Stimulated activated naive CD8-positive, alpha-beta T cell treated with anti-CD3 and anti-CD28 coated beads, Interleukin-15, amount 100 ng/mL, for 72 hours (primary cell): ENCODE results near the gene COPS6.

Experiments used
- ATAC-seq: fragments of 150-1000 bp; cut with Tn5 transposase; 2 replicates; pipeline ENCODE4 v1.10.0; 2021; ENCODE audit warnings: mild to moderate bottlenecking, moderate library complexity
- DNase-seq, 2 donors: peaks; one replicate each; pipeline ENCODE4 v3.0.0; 2021 to 2022
- H3K27ac Mint-ChIP-seq, 2 donors: one replicate each; pipeline ENCODE4 v1.8.0; 2022; ENCODE audit warnings: mild to moderate bottlenecking in 2 of 2, mixed read lengths in 2 of 2, moderate library complexity in 2 of 2
- H3K27me3 Mint-ChIP-seq: one replicate; pipeline ENCODE4 v1.8.0; 2022; ENCODE audit warnings: mixed read lengths
- H3K4me1 Mint-ChIP-seq: one replicate; pipeline ENCODE4 v1.8.0; 2022; ENCODE audit warnings: mild to moderate bottlenecking, mixed read lengths
- H3K4me3 Mint-ChIP-seq, 2 donors: one replicate each; pipeline ENCODE4 v1.8.0; 2022; ENCODE audit warnings: mild to moderate bottlenecking in 2 of 2, mixed read lengths in 2 of 2, moderate library complexity in 1 of 2
- H3K9me3 Mint-ChIP-seq, 2 donors: one replicate each; pipeline ENCODE4 v1.8.0; 2022; ENCODE audit warnings: mixed read lengths in 2 of 2

COPS6 gene

DNA sequence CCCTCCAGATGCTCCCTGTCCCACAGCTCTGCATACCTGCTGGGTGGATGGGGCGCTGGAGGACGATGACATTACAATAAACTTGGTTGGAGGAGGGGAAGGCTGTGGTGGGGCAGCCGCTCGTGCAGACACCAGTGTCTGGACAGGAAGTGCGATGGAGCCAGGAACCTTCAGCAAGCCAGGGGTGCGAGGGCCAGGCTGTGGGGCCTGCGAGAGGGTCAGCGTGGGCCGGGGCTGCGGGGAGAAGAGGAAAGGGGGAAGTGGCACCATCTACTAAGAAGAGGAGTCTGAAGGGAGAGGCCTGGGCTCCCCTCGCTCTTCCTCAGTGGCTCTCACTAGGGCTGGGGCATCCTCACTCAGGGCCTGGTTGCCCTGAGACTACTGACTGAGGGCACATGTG lies 19.1 kb downstream of the COPS6 start:
- ATAC-seq: no peak
- H3K27me3 Mint-ChIP-seq: no peaks in the 10 kb centered on the region
- no peak overlapping the region for H3K4me3 Mint-ChIP-seq
- no peaks in the 10 kb centered on the region for H3K9me3 Mint-ChIP-seq
- no peak overlapping the region for H3K27ac Mint-ChIP-seq
- H3K4me1 Mint-ChIP-seq: peaks cover 17% of the 10 kb centered on the region
- DNase-seq: no peak

DNA sequence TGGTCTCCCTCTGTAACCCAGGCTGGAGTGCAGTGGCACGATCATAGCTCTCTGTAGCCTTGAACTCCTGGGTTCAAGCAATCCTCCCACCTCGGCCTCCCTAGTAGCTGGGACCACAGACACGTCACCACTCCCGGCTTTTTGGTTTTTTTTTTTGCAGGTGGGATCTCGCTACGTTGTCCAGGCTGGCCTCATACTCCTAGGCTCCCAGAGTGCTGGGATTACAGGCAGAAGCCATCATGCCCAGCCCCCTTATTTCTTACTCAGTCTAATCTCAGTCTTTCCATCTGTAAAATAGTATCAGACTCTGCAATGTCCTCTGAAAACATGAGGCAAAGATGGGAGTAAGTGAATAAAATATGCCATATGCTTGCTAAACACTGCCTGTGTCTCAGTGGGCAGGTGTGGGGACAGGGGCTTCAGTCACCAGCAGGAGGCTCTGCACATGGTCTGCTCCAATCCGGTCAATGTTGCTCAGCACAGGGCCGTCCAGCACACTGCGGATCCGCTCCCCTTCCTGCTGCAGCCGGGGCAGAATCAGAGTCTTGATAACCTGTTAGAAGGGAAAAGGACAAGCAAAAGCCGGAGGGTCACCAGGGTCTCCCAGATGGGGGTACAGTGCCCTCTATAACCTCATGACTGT lies 20.9 kb downstream of the COPS6 start:
- no peak overlapping the region for H3K4me3 Mint-ChIP-seq
- DNase-seq: no peak
- H3K9me3 Mint-ChIP-seq: no peaks in the 10 kb centered on the region
- no peak for ATAC-seq
- H3K27me3 Mint-ChIP-seq: no peaks in the 10 kb centered on the region
- peaks cover 10% of the 10 kb centered on the region for H3K4me1 Mint-ChIP-seq
- H3K27ac Mint-ChIP-seq: no peak overlapping the region

DNA sequence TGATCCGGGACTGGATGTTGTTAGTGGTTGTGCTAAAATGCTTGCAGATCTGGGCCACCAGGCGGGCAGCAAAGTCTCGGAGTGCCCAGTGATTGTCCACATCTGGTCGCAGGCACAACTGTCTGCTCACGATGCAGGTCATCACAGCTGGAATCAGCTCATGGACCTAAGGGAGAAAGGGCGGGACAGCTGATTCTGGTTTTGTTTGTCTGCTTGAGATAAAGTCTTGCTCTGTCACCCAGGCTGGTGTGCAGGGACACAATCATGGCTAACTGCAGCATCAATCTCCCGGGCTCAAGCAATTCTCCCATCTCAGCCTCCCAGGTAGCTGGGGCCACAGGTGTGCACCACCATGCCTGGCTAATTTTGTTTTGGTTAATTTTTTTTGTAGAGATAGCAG lies 22.4 kb downstream of the COPS6 start:
- Mint-ChIP-seq H3K27me3 (no peaks in the 10 kb centered on the region), H3K9me3 (no peaks in the 10 kb centered on the region), H3K27ac (no peak overlapping the region), H3K4me1 (peaks cover 10% of the 10 kb centered on the region), H3K4me3 (no peak overlapping the region)
- no peak for DNase-seq
- ATAC-seq: no peak

DNA sequence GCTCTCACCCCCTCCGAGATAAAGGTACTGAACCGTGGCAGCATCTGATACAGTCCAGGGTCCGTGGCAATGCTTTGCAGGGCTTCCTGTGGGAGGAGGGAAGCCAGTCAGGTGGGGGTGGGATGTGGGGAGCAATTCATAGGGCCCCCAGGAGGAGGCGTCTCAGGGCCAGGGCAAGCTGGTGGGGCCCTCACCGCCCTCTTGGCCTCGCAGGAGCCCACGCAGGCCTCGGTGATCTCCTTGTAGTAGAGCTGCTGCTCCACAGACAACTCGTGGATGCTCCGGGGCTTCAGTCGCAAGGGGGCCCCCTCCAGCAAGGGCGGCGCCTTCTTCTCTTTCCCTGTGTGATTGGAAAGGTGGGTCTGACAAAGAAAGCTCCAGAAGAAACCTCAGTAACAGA lies 23.1 kb downstream of the COPS6 start:
- Mint-ChIP-seq H3K27ac (no peak overlapping the region), H3K4me1 (peaks cover 8% of the 10 kb centered on the region), H3K9me3 (no peaks in the 10 kb centered on the region), H3K4me3 (no peak overlapping the region), H3K27me3 (no peaks in the 10 kb centered on the region)
- ATAC-seq (no peak), DNase-seq (no peak)

DNA sequence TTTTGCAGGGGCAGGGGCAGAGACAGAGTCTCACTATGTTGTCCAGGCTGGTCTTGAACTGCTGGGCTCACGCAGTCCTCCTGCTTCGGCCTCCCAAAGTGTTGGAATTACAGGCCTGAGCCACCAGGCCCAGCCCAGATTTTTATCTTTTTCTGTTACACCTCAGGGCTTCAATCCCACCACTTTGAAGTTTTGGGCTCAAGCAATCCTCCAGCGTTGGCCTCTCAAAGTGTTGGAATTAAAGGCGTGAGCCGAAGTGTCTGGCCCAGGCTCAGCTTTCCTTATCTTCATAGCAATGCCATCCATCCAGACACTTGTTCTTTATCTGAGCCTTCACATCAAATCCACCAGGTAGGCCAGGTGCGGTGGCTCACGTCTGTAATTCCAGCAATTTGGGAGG lies 26.3 kb downstream of the COPS6 start:
- Mint-ChIP-seq H3K4me3 (no peak overlapping the region), H3K27ac (no peak overlapping the region), H3K27me3 (no peaks in the 10 kb centered on the region), H3K4me1 (peaks cover 15% of the 10 kb centered on the region), H3K9me3 (no peaks in the 10 kb centered on the region)
- ATAC-seq (no peak), DNase-seq (no peak)

DNA sequence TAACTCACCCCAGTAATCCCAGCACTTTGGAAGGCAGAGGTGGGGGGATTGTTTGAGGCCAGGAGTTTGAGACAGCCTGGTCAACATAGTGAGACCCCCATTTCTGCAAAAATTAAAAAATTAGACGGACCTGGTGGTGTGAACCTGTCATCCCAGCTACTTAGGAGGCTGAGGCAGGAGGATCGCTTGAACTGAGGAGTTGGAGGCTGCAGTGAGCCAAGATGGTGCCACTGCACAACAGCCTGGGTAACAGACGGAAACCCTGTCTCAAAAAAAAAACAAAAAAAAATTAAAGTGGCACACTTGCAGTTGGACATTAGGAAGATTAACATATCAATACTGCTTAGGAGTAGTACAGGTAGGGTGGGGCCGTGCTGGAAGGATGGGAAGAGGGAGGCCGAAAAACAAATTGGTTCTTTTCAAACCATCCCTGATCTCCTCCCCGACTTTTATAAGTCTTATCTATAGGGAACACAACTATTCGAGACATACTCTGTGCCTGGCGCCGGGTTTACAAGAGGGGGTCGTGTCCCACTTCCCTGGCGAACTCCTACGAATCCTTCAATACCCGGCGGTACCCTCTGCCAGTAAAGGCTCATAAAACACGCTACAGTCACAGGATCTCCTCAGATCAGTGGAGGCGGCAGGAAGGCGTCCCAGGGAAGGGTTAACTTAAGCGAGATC lies 29.8 kb downstream of the COPS6 start:
- H3K9me3 Mint-ChIP-seq: no peaks in the 10 kb centered on the region
- H3K4me1 Mint-ChIP-seq: peaks cover 19% of the 10 kb centered on the region
- no peaks in the 10 kb centered on the region for H3K27me3 Mint-ChIP-seq
- DNase-seq (no peak), ATAC-seq (no peak)
- peak overlapping the region; percentile 87 to 96 for H3K4me3 Mint-ChIP-seq
- H3K27ac Mint-ChIP-seq: peak overlapping the region; percentile 100

DNA sequence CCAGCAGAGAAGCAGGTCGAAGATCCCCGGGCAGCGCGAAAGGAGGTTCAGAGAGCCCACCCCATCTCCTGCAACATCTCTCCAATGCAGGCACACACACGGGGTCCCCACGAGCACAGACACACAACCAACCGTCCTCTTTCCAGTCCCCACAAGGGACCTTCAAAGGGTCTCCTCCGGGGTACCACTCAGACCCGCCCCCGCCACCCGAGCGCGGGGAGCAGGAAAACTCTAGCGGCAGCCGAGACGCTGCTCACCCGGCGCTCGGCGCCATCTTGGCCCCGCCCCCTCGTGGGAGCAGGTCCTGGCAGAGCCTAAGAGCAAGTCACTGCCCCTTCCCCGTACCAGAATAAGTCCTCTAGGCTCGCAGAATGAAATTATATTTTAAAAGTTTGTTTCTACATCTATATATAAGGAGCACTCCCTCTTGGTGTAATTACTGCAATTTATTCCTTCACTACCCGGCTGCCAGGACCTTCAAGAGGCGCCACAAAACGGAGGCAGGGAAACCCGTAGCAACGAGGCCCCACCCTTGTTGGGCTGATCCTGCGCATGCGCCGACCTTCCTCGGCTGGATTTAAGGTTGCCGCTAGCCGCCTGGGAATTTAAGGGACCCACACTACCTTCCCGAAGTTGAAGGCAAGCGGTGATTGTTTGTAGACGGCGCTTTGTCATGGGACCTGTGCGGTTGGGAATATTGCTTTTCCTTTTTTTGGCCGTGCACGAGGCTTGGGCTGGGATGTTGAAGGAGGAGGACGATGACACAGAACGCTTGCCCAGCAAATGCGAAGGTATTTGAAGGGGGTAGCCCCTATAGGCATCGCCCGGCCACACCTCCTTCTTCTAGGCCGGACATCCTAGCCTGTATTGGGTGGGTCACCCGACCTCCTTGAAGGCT lies 30.6 kb downstream of the COPS6 start, which contains the start of the genes CNPY4 and TAF6:
Gene CNPY4 (plus strand): TSS at position 563 of the 898 bp plus-strand sequence. CDS start 111 bp downstream, at position 674.
Gene TAF6 (minus strand): TSS at position 287 of the 898 bp plus-strand sequence. CDS start 5,149 bp downstream, outside the sequence.
- Mint-ChIP-seq H3K4me3 (peak within 1 kb of the TSS; percentile 87 to 96), H3K9me3 (no peaks in the 10 kb centered on the region), H3K27ac (peak within 1 kb of the TSS; percentile 100), H3K4me1 (peaks cover 22% of the 10 kb centered on the region), H3K27me3 (no peaks in the 10 kb centered on the region)
- ATAC-seq: peak; percentile 84
- peak; percentile 93 to 94 for DNase-seq

DNA sequence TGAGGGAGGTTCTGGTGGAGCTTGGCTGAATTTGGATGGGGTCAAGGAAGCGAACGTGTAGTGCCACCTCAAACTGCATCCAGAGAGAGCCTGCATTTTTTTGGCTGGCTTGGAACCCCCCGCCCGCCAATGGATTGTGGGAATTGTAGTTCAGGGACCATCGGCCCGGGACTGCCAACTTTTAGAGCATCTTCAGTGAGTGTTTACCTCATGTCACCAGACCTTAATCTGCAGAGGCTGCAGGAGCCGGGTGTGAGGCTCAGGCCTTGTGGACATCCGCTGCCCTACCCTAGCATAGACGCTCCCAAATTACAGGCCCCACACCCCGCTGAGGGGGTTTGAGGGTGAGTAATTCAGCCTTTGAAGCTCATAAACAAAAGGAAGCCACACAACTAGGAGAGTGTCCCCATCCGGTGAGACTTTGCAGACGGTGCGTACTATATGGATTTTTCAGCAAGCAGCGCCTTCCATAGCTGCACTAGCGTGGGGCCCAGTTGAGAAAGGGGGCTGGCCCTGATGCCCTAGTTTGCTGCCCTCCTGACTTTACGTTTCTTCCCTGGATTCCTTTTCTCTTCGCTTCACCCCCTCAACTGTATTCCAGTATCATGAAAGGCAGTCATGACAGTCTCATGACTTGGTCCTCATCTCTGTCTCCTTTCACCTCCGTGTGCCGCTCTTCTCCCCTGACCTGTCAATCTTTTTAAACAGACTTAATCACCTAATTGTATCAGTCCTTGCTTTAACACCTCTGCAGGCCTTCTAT lies 31.4 kb downstream of the COPS6 start:
- Mint-ChIP-seq H3K4me1 (peaks cover 30% of the 10 kb centered on the region), H3K4me3 (peak overlapping the region; percentile 87 to 96), H3K27ac (peak overlapping the region; percentile 100), H3K27me3 (no peaks in the 10 kb centered on the region), H3K9me3 (no peaks in the 10 kb centered on the region)
- DNase-seq (peak; percentile 79 to 81), ATAC-seq (peak; percentile 82)

DNA sequence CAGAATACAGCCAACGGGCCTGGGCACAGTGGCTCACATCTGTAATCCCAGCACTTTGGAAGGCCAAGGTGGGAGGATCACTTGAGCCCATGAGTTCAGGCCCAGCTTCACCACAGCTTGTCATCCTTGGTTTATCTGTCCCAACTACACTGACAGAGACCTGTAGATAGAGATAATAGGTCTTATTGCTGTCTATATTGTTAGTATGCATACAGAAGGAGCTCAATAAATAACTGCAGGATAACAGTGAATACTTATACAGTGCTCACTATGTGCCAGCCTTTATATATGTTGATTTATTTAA lies 31.9 kb downstream of the COPS6 start:
- H3K27me3 Mint-ChIP-seq: no peaks in the 10 kb centered on the region
- H3K9me3 Mint-ChIP-seq: no peaks in the 10 kb centered on the region
- peaks cover 35% of the 10 kb centered on the region for H3K4me1 Mint-ChIP-seq
- ATAC-seq: no peak
- H3K27ac Mint-ChIP-seq: peak overlapping the region; percentile 2 to 30
- no peak for DNase-seq
- peak overlapping the region; percentile 87 to 96 for H3K4me3 Mint-ChIP-seq

DNA sequence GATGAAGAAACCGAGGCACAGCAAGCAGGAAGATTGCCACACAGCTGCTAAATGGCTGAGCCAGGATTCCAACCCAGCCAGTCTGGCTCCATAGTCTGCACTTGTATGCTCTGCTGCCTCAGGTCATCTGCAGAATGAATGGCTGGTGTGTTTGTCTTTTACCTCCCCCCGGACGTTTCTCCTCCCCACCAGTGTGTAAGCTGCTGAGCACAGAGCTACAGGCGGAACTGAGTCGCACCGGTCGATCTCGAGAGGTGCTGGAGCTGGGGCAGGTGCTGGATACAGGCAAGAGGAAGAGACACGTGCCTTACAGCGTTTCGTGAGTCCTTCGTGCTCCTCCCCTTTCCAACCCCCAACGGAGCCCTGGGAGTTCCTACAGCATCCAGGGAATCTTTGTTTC lies 33.3 kb downstream of the COPS6 start:
- DNase-seq (no peak), ATAC-seq (no peak)
- Mint-ChIP-seq H3K4me3 (no peak overlapping the region), H3K9me3 (no peaks in the 10 kb centered on the region), H3K27me3 (no peaks in the 10 kb centered on the region), H3K4me1 (peaks cover 40% of the 10 kb centered on the region), H3K27ac (no peak overlapping the region)

DNA sequence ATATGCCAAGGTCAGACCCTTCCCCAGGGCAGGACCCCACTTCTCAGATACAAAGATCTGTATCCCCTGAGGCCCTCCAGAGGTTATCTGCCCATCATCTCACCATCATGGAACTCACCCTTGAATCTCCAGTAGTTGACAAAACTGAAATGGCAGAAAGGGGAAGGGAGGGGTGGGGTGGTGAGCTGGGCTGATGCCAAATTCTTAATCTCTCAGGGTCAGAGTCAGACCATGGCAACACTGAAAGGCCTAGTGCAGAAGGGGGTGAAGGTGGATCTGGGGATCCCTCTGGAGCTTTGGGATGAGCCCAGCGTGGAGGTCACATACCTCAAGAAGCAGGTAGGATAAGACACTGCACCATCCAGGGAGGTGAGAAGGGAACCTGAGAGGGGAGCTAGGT lies 33.8 kb downstream of the COPS6 start:
- peaks cover 40% of the 10 kb centered on the region for H3K4me1 Mint-ChIP-seq
- no peaks in the 10 kb centered on the region for H3K27me3 Mint-ChIP-seq
- no peak for ATAC-seq
- no peak for DNase-seq
- no peaks in the 10 kb centered on the region for H3K9me3 Mint-ChIP-seq
- no peak overlapping the region for H3K27ac Mint-ChIP-seq
- no peak overlapping the region for H3K4me3 Mint-ChIP-seq

DNA sequence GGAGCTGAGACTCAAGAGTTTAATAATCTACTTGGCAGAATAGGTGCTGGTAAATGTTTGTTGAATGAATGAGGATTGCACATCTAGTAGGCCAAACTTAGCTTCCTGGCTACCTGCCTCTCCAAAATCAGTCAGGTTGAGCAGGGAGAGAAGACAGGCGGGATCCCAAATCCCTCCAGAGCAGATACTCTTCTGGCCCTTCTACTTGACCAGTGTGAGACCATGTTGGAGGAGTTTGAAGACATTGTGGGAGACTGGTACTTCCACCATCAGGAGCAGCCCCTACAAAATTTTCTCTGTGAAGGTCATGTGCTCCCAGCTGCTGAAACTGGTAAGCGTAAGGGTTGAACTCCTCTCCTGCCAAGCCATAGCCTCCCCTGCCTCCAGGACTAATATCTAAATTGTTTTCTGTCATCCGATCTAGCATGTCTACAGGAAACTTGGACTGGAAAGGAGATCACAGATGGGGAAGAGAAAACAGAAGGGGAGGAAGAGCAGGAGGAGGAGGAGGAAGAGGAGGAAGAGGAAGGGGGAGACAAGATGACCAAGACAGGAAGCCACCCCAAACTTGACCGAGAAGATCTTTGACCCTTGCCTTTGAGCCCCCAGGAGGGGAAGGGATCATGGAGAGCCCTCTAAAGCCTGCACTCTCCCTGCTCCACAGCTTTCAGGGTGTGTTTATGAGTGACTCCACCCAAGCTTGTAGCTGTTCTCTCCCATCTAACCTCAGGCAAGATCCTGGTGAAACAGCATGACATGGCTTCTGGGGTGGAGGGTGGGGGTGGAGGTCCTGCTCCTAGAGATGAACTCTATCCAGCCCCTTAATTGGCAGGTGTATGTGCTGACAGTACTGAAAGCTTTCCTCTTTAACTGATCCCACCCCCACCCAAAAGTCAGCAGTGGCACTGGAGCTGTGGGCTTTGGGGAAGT lies 35.8 kb downstream of the COPS6 start:
- Mint-ChIP-seq H3K27me3 (no peaks in the 10 kb centered on the region), H3K27ac (peak overlapping the region; percentile 6 to 65), H3K4me3 (peak overlapping the region; percentile 19), H3K4me1 (peaks cover 31% of the 10 kb centered on the region), H3K9me3 (no peaks in the 10 kb centered on the region)
- ATAC-seq: no peak
- no peak for DNase-seq

DNA sequence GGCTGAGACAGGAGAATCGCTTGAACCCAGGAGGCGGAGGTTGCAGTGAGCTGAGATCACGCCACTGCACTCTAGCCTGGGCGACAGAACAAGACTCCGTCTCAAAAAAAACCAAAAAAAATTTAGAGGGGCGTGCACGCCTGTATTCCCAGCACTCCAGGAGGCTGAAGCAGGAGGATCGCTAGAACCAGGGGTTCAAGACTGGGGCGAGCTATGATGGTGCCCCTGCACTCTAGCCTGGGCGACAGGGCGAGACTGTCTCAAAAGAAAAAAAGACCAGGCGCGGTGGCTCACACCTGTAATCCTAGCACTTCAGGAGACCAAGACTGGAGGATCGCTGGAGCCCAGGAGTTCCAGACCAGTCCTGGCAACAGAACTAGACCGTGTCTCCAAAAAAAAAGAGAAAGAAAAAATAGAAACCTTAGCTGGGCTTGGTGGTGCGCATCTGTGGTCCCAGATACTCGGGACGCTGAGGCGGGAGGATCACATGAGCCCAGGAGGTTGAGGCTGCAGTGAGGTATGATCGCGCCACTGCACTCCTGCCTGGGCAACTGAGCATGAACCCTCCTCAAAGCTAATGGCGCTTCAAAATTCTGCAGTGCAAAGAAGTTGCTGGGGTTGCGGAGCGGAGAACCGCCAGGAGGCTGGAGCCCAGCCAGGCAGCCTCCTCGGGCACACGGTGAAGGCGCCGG lies 37.6 kb downstream of the COPS6 start:
- ATAC-seq: peak; percentile 49
- Mint-ChIP-seq H3K4me1 (peaks cover 34% of the 10 kb centered on the region), H3K9me3 (no peaks in the 10 kb centered on the region), H3K4me3 (peak overlapping the region; percentile 94 to 99), H3K27me3 (no peaks in the 10 kb centered on the region), H3K27ac (peak overlapping the region; percentile 96 to 99)
- no peak for DNase-seq
